ENCODE results near the gene GLP2R.

GRCh38 chr17:9878356-9878755, 52.6 kb downstream of the GLP2R start:
- no peak for TF ChIP-seq POLR2AphosphoS5 (IDR thresholded peaks at IDR 0.05; ENCODE audit: borderline replicate concordance, low read depth, low read length)
- TF ChIP-seq EZH2 (IDR thresholded peaks at IDR 0.05) = no peak

All from SK-N-MC (cell line).